OCI-LY7 (cell line): ENCODE data around the gene ASIC2. TPM values are rescaled to one million over a fixed set of nuclear protein-coding genes. Genes with fewer than 3 reads are reported as not detected.

Source experiments
- BruUV-seq: library from RNA; stranded (reverse); fragments of 400-500 nt; replicated peaks from 2 replicates; lab custom pipeline; 2021; lab: Mats Ljungman, UMichigan
- CTCF ChIA-PET: fragments of 300-600 bp; sonication (Branson Sonifier 250); formaldehyde crosslinking; loops from one replicate; lab custom pipeline; 2022; ENCODE audit warnings: antibody characterized with exemption; ENCODE audit not compliant: unreplicated experiment; lab: Charles Lee
- POLR2A ChIA-PET: fragments of 300-600 bp; sonication (Branson Sonifier 250); formaldehyde crosslinking; loops from one replicate; lab custom pipeline; 2022; ENCODE audit warnings: antibody characterized with exemption; lab: Charles Lee
- DNase-seq: peaks from one replicate; pipeline ENCODE4 v3.0.0-alpha.2; 2015; ENCODE audit warnings: low spot score
- H2AFZ ChIP-seq: fragments of 200-600 bp; sonication (generic), shearing (Covaris generic); 2 replicates; pipeline ENCODE4 v1.6.1; 2014; ENCODE audit warnings: mild to moderate bottlenecking, antibody characterized with exemption, low read length, moderate library complexity
- H3K27ac ChIP-seq: fragments of 200-600 bp; sonication (generic); 2 replicates; pipeline ENCODE4 v1.5.1; 2014; ENCODE audit warnings: mixed run types, low read depth, mild to moderate bottlenecking, moderate library complexity, low read length, inconsistent platforms; ENCODE audit not compliant: poor library complexity, severe bottlenecking
- H3K36me3 ChIP-seq: fragments of 200-600 bp; sonication (generic); 2 replicates; pipeline ENCODE4 v1.6.1; 2014; ENCODE audit warnings: mild to moderate bottlenecking, antibody characterized with exemption, low read length, moderate library complexity, mixed read lengths; ENCODE audit not compliant: insufficient read depth
- H3K4me1 ChIP-seq: fragments of 200-600 bp; sonication (generic); 2 replicates; pipeline ENCODE4 v1.5.1; 2014; ENCODE audit warnings: mild to moderate bottlenecking, low read length; ENCODE audit not compliant: insufficient read depth, poor library complexity, severe bottlenecking
- H3K4me2 ChIP-seq: fragments of 200-600 bp; sonication (generic); 2 replicates; pipeline ENCODE4 v1.6.1; 2014; ENCODE audit warnings: mild to moderate bottlenecking, low read length
- H3K4me3 ChIP-seq: fragments of 200-600 bp; sonication (generic); 2 replicates; pipeline ENCODE4 v1.5.1; 2014; ENCODE audit warnings: mild to moderate bottlenecking, low read depth, low read length; ENCODE audit not compliant: poor library complexity, severe bottlenecking
- H3K79me2 ChIP-seq: fragments of 200-600 bp; sonication (generic); 2 replicates; pipeline ENCODE4 v1.6.1; 2016; ENCODE audit warnings: low read depth, mild to moderate bottlenecking, low read length, moderate library complexity, mixed read lengths; ENCODE audit not compliant: insufficient read depth
- H3K9me2 ChIP-seq: fragments of 200-600 bp; sonication (generic); 2 replicates; pipeline ENCODE4 v1.6.1; 2016; ENCODE audit warnings: mild to moderate bottlenecking, low read length, mixed read lengths; ENCODE audit not compliant: insufficient read depth
- H3K9me3 ChIP-seq: fragments of 200-600 bp; sonication (generic); 2 replicates; pipeline ENCODE4 v1.6.1; 2014; ENCODE audit warnings: mild to moderate bottlenecking, mixed run types, low read length, mixed read lengths
- H4K20me1 ChIP-seq: fragments of 200-600 bp; sonication (generic); 2 replicates; pipeline ENCODE4 v1.6.1; 2014; ENCODE audit warnings: mild to moderate bottlenecking, antibody characterized with exemption, low read length, moderate library complexity, mixed read lengths; ENCODE audit not compliant: insufficient read depth
- EZH2phosphoT487 ChIP-seq: fragments of 200-600 bp; sonication (generic); IDR thresholded peaks from 2 replicates; pipeline ENCODE4 v1.6.1; 2018; ENCODE audit warnings: low read depth, borderline replicate concordance, mild to moderate bottlenecking, mixed run types, antibody characterized with exemption, low read length, moderate library complexity, mixed read lengths
- intact Hi-C: fragments of 100-400 bp; cut with micrococcal nuclease; formaldehyde crosslinking; loops from one replicate; pipeline ENCODE4 v1.10.0; 2022; ENCODE audit not compliant: unreplicated experiment
- total RNA-seq, 2 experiments: library from RNA; depleted of rRNA in 1 of 2; stranded (reverse); fragments of >200 nt in 1 of 2; shearing (Covaris generic) in 1 of 2; gene quantifications; 2 replicates each; pipeline ENCODE4 v1.2.3, GENCODE V29; 2014 to 2022
- TF ChIP-seq, protein P1 (sequence below): fragments of 200-600 bp; sonication (generic); conservative IDR thresholded peaks from 2 replicates; pipeline ENCODE4 v1.5.1; 2014; ENCODE audit warnings: mild to moderate bottlenecking, antibody characterized with exemption, low read length, moderate library complexity, mixed read lengths

Gene ASIC2
- total RNA-seq, 2 experiments from 2014 or later, result not detected

DNA sequence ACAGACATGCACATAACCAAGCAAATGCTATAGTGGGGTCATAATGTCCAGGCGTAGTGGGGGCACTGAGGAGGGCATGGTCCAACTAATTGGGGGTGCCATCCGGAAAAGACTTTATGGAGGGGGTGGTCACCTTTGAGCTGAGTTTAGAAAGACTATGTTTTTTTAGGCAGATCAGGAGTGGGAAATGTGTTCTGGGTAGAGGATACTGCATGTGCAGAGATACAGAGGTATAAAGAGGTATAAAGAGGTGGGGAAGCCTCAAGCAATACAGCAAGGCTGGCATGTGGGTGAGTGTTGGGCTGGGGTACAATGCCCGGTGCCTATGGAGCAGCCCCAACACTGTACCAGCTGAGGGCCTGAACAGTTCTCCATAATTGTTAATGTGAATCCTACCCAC is 248.3 kb downstream of the ASIC2 start:
- H3K79me2 ChIP-seq, result no peaks in the 10 kb centered on the region
- no peak for DNase-seq
- H4K20me1 ChIP-seq, result no peaks in the 10 kb centered on the region
- ChIA-PET POLR2A (no interaction called here), CTCF (no interaction called here)
- H3K9me2 ChIP-seq, result no peaks in the 10 kb centered on the region
- H2AFZ ChIP-seq, result no peak overlapping the region
- no peaks in the 10 kb centered on the region for H3K36me3 ChIP-seq
- no peaks in the 10 kb centered on the region for H3K9me3 ChIP-seq
- H3K27ac ChIP-seq, result no peak overlapping the region
- no peak overlapping the region for H3K4me2 ChIP-seq
- intact Hi-C loops, result no loop called here
- H3K4me3 ChIP-seq, result no peak overlapping the region
- no TSS peak for BruUV-seq
- TF ChIP-seq EZH2phosphoT487, result no peak
- TF ChIP-seq, protein P1, sequence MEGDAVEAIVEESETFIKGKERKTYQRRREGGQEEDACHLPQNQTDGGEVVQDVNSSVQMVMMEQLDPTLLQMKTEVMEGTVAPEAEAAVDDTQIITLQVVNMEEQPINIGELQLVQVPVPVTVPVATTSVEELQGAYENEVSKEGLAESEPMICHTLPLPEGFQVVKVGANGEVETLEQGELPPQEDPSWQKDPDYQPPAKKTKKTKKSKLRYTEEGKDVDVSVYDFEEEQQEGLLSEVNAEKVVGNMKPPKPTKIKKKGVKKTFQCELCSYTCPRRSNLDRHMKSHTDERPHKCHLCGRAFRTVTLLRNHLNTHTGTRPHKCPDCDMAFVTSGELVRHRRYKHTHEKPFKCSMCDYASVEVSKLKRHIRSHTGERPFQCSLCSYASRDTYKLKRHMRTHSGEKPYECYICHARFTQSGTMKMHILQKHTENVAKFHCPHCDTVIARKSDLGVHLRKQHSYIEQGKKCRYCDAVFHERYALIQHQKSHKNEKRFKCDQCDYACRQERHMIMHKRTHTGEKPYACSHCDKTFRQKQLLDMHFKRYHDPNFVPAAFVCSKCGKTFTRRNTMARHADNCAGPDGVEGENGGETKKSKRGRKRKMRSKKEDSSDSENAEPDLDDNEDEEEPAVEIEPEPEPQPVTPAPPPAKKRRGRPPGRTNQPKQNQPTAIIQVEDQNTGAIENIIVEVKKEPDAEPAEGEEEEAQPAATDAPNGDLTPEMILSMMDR, result no peak
- H3K4me1 ChIP-seq, result no peaks in the 10 kb centered on the region

GRCh38 chr17:33040461-33040860 is 252.6 kb downstream of the ASIC2 start:
- BruUV-seq, result no TSS peak
- Histone ChIP-seq H3K4me2 (no peak overlapping the region), H3K79me2 (no peaks in the 10 kb centered on the region), H4K20me1 (no peaks in the 10 kb centered on the region), H3K4me1 (no peaks in the 10 kb centered on the region), H3K27ac (no peak overlapping the region), H3K4me3 (no peak overlapping the region), H2AFZ (no peak overlapping the region), H3K9me3 (no peaks in the 10 kb centered on the region), H3K9me2 (no peaks in the 10 kb centered on the region), H3K36me3 (no peaks in the 10 kb centered on the region)
- CTCF ChIA-PET, result no interaction called here
- intact Hi-C loops, result no loop called here
- TF ChIP-seq, protein P1, result no peak
- no peak for TF ChIP-seq EZH2phosphoT487
- no peak for DNase-seq
- POLR2A ChIA-PET, result no interaction called here

DNA sequence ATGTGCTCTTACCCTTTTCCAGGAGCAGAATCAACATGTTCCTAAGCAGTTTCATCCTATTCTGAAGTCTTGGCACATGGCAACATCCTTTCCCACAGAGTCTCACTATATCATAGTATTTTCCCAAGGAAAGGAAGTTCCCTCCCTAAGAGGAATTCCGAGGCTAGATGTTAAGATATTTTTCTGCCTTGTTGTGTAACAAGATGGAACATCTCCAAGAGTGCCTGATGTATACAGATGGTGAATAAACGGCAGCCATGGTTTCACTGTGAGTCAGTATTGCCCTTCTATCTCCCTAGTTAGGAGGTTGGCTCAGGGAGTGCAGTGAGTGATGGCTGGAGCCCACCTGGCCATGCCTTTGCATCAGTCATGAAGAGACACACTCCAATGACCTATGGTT is 253.2 kb downstream of the ASIC2 start:
- no peak for DNase-seq
- Histone ChIP-seq H3K36me3 (no peaks in the 10 kb centered on the region), H3K9me3 (no peaks in the 10 kb centered on the region), H3K4me1 (no peaks in the 10 kb centered on the region), H2AFZ (no peak overlapping the region), H3K9me2 (no peaks in the 10 kb centered on the region), H4K20me1 (no peaks in the 10 kb centered on the region), H3K4me2 (no peak overlapping the region), H3K27ac (no peak overlapping the region), H3K79me2 (no peaks in the 10 kb centered on the region), H3K4me3 (no peak overlapping the region)
- intact Hi-C loops, result no loop called here
- TF ChIP-seq, protein P1, result no peak
- POLR2A ChIA-PET, result no interaction called here
- BruUV-seq, result no TSS peak
- CTCF ChIA-PET, result no interaction called here
